ENCODE data around the gene PIK3R2. TPM values are rescaled to one million over a fixed set of nuclear protein-coding genes. Genes with fewer than 3 reads are reported as not detected.
"Not testable (repeated sequence)": the region's sequence is repeated elsewhere in the genome, so short reads cannot be mapped to it uniquely, and the experiment has no call there.

The PIK3R2 gene
- total and polyA plus RNA-seq, 7 donors, result 1.8 to 18.0 (median 7.9) TPM

DNA sequence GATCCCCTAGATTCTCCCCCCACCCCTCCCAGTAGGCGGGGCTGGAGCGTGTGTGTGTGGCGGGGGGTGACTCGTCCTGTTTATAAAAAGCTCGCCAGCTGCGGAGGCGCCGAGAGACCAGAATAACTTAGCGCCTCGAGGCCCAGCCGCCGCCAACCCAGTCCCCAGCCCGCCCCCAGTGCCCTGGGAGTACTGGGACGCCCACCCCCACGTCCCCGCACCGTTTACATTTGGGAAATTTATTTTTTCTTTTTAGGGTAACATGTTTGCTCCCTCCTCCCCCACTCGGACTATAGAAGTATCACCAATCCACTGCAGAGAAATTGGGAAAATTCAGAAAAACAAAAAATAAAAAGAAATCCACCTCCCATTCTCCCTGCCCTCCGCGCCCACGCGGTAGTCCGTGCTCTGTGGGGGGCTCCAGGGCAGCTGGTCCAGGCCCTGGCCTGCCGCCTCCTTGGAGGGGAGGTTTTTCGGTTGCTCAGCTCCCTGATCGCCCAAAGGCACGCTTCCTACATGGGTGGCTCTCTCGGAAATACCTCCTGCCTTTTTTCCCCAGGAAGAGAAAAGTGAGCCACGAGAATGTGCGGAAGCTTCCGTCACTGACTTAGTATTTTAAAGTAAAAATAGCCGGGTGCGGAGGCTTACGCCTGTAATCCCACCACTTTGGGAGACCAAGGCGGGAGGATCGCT, 52.4 kb downstream of the PIK3R2 start:
- H3K27me3 ChIP-seq, result no peaks in the 10 kb centered on the region
- H3K4me1 ChIP-seq, result peaks cover 0 to 37% (median 32%) of the 10 kb centered on the region in 4 donors
- H3K27ac ChIP-seq, result peak overlapping the region; percentile 95 to 98 (median 95)
- H3K4me3 ChIP-seq, result peak overlapping the region; percentile 39 to 75 (median 54)
- intact Hi-C loops (cut with DNase I), result loop anchor here (1.0 to 5.0 kb wide), 3 partner anchors 19 to 207 kb away; partner anchors contain the start of gene LSM4
- no peaks in the 10 kb centered on the region for H3K9me3 ChIP-seq
- peak; percentile 96 for DNase-seq
- 30 to 37% methylated on average over 36 of the region's 36 CpGs for WGBS, 2 donors
- no peak for TF ChIP-seq CTCF (IDR thresholded peaks at IDR 0.05)
- TF ChIP-seq POLR2AphosphoS5 (IDR thresholded peaks at IDR 0.05), result peak; percentile 38 to 83 (median 64)
- TF ChIP-seq POLR2A (IDR thresholded peaks at IDR 0.05), result peak in 1 of 2 donors; percentile 34
- peak in 1 of 4 donors; percentile 24 for TF ChIP-seq EP300 (IDR thresholded peaks at IDR 0.05)
- H3K36me3 ChIP-seq, result peaks cover 0 to 13% (median 0%) of the 10 kb centered on the region in 4 donors

DNA sequence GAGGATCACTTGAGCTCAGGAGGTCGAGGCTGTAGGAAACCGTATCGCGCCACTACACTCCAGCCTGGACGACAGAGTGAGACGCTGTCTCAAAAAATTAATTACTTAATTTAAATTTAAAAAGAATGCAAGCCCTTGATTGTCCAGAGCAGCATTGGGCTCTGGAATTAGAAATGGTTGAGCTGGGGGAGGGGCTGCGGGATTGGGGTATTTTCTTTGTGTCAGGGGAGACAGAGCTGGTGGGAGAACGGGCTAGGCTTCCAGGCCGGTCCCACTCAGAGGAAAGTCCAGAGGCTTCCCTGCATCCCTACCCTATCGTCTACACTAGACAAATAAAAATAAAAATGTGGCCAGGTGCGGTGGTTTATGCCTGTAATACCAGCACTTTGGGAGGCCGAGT, 53.1 kb downstream of the PIK3R2 start:
- Histone ChIP-seq H3K4me1 (peaks cover 0 to 37% (median 32%) of the 10 kb centered on the region in 4 donors), H3K27me3 (no peaks in the 10 kb centered on the region), H3K4me3 (no peak overlapping the region), H3K9me3 (no peaks in the 10 kb centered on the region), H3K27ac (peak overlapping the region; percentile 95 to 98 (median 95)), H3K36me3 (peaks cover 0 to 10% (median 0%) of the 10 kb centered on the region in 4 donors)
- TF ChIP-seq POLR2A (IDR thresholded peaks at IDR 0.05), result no peak
- no peak for TF ChIP-seq POLR2AphosphoS5 (IDR thresholded peaks at IDR 0.05)
- TF ChIP-seq CTCF (IDR thresholded peaks at IDR 0.05), result no peak
- no peak for TF ChIP-seq EP300 (IDR thresholded peaks at IDR 0.05)
- WGBS, 2 donors, result 79 to 82% methylated on average over 12 of the region's 12 CpGs
- DNase-seq, result no peak
- intact Hi-C loops (cut with DNase I), result loop anchor here (5.0 kb wide), 1 partner anchor 206 kb away; no protein-coding TSS in a partner anchor

GRCh38 chr19:18208098-18208951, 55.4 kb downstream of the PIK3R2 start:
- Histone ChIP-seq H3K36me3 (no peaks in the 10 kb centered on the region), H3K9me3 (no peaks in the 10 kb centered on the region), H3K4me1 (peaks cover 0 to 27% (median 21%) of the 10 kb centered on the region in 4 donors), H3K27ac (peak overlapping the region; percentile 15 to 61 (median 38)), H3K4me3 (no peak overlapping the region), H3K27me3 (no peaks in the 10 kb centered on the region)
- peak; percentile 84 for DNase-seq
- intact Hi-C loops (cut with DNase I), result loop anchor here (1.0 to 5.0 kb wide), 2 partner anchors 43 to 204 kb away; no protein-coding TSS in a partner anchor
- 11 to 23% methylated on average over 32 of the region's 32 CpGs for WGBS, 2 donors
- TF ChIP-seq EP300 (IDR thresholded peaks at IDR 0.05), result peak in 1 of 4 donors; percentile 5
- TF ChIP-seq CTCF (IDR thresholded peaks at IDR 0.05), result peak in 3 of 4 experiments; percentile 21 to 76 (median 43)
- peak in 2 of 4 donors; percentile 26 to 46 for TF ChIP-seq POLR2AphosphoS5 (IDR thresholded peaks at IDR 0.05)
- TF ChIP-seq POLR2A (IDR thresholded peaks at IDR 0.05), result no peak

GRCh38 chr19:18209912-18210311, 56.9 kb downstream of the PIK3R2 start:
- H3K4me1 ChIP-seq, result peaks cover 0 to 19% (median 16%) of the 10 kb centered on the region in 4 donors
- not testable (repeated sequence) for H3K27ac ChIP-seq, H3K9me3 ChIP-seq, H3K4me3 ChIP-seq, DNase-seq, H3K36me3 ChIP-seq, H3K27me3 ChIP-seq
- intact Hi-C loops (cut with DNase I), result loop anchor here (5.0 kb wide), 1 partner anchor 202 kb away; no protein-coding TSS in a partner anchor
- WGBS, 2 donors, result 83 to 87% methylated on average over 5 of the region's 5 CpGs

GRCh38 chr19:18211683-18212082, 58.7 kb downstream of the PIK3R2 start:
- H3K27ac ChIP-seq, result no peak overlapping the region
- H3K4me1 ChIP-seq, result peaks cover 0 to 10% (median 6%) of the 10 kb centered on the region in 4 donors
- no peak for DNase-seq
- H3K27me3 ChIP-seq, result no peaks in the 10 kb centered on the region
- no peak for TF ChIP-seq EP300 (IDR thresholded peaks at IDR 0.05)
- H3K36me3 ChIP-seq, result no peaks in the 10 kb centered on the region
- 82 to 87% methylated on average over 14 of the region's 14 CpGs for WGBS, 2 donors
- no peaks in the 10 kb centered on the region for H3K9me3 ChIP-seq
- H3K4me3 ChIP-seq, result no peak overlapping the region
- intact Hi-C loops (cut with DNase I), result no loop called here

Data from sigmoid colon (tissue), 7 donors.